HG03135 (cell line): ENCODE results near the gene SULT1A1.
"Not testable (repeated sequence)": the region's sequence is repeated elsewhere in the genome, so short reads cannot be mapped to it uniquely, and the experiment has no call there.

Experiments
- ATAC-seq: cut with Tn5 transposase; IDR thresholded peaks from one replicate; pipeline ENCODE4 v1.9.1; 2021; ENCODE audit warnings: mild to moderate bottlenecking, moderate library complexity; ENCODE audit not compliant: unreplicated experiment

Gene SULT1A1

GRCh38 chr16:28608867-28609596 lies 812 bp downstream of the SULT1A1 start:
- not testable (repeated sequence) for ATAC-seq

- not testable (repeated sequence) for ATAC-seq
Measured at GRCh38 chr16:28608496-28608808, 1.4 kb downstream of the SULT1A1 start.

- ATAC-seq = not testable (repeated sequence)
Measured at GRCh38 chr16:28607681-28608495, 2.0 kb downstream of the SULT1A1 start.

- no peak for ATAC-seq
Measured at GRCh38 chr16:28607116-28607623, 2.7 kb downstream of the SULT1A1 start.

- no peak for ATAC-seq
Measured at GRCh38 chr16:28606291-28607115, 3.3 kb downstream of the SULT1A1 start.

- ATAC-seq = no peak
Measured at GRCh38 chr16:28604186-28604565, 5.7 kb downstream of the SULT1A1 start.

GRCh38 chr16:28603381-28604185 lies 6.3 kb downstream of the SULT1A1 start:
- ATAC-seq = no peak

GRCh38 chr16:28602529-28602928 lies 7.3 kb downstream of the SULT1A1 start:
- no peak for ATAC-seq

GRCh38 chr16:28602062-28602461 lies 7.8 kb downstream of the SULT1A1 start:
- not testable (repeated sequence) for ATAC-seq

GRCh38 chr16:28601589-28601988 lies 8.3 kb downstream of the SULT1A1 start:
- not testable (repeated sequence) for ATAC-seq

- not testable (repeated sequence) for ATAC-seq
Measured at GRCh38 chr16:28600965-28601364, 8.9 kb downstream of the SULT1A1 start.

- ATAC-seq = peak; percentile 60
Measured at GRCh38 chr16:28599377-28600285, 10.2 kb downstream of the SULT1A1 start.

GRCh38 chr16:28597692-28598261 lies 12.1 kb downstream of the SULT1A1 start:
- ATAC-seq = no peak

GRCh38 chr16:28596840-28597691 lies 12.8 kb downstream of the SULT1A1 start, which contains the start of gene SULT1A2:
TSS of gene SULT1A2 (minus strand) at chr16:28597050. CDS start at chr16:28595930, 1,120 bp downstream.
- ATAC-seq = no peak

- ATAC-seq = no peak
Measured at GRCh38 chr16:28596115-28596630, 13.7 kb downstream of the SULT1A1 start.

GRCh38 chr16:28595451-28595850 lies 14.4 kb downstream of the SULT1A1 start:
- not testable (repeated sequence) for ATAC-seq

- no peak for ATAC-seq
Measured at GRCh38 chr16:28592979-28593553, 16.8 kb downstream of the SULT1A1 start.
